Activated naive CD8-positive, alpha-beta T cell treated with anti-CD3 and anti-CD28 coated beads, Interleukin-2, amount 10 ng/mL, durations not matched to agents 7 days and 5 days (primary cell): ENCODE data around the gene DUS1L. TPM values are rescaled to one million over a fixed set of nuclear protein-coding genes. Genes with fewer than 3 reads are reported as not detected.

Experiments
- ATAC-seq: fragments of 150-1000 bp; cut with Tn5 transposase; one replicate; pipeline ENCODE4 v1.10.0; 2021; ENCODE audit warnings: low read depth, moderate library complexity
- POLR2A ChIA-PET: fragments of 350-600 bp; sonication (Branson Sonifier 250); formaldehyde crosslinking; loops from one replicate; lab custom pipeline; 2021; ENCODE audit warnings: antibody characterized with exemption; lab: Charles Lee
- DNase-seq: peaks from one replicate; pipeline ENCODE4 v3.0.0; 2021
- H3K27ac Mint-ChIP-seq: one replicate; pipeline ENCODE4 v1.8.0; 2022; ENCODE audit warnings: mild to moderate bottlenecking, mixed read lengths
- H3K27me3 Mint-ChIP-seq: one replicate; pipeline ENCODE4 v1.8.0; 2022; ENCODE audit warnings: mild to moderate bottlenecking, moderate library complexity, mixed read lengths
- H3K36me3 Mint-ChIP-seq: one replicate; pipeline ENCODE4 v1.8.0; 2021; ENCODE audit warnings: mild to moderate bottlenecking, mixed read lengths
- H3K4me1 Mint-ChIP-seq: one replicate; pipeline ENCODE4 v1.8.0; 2021; ENCODE audit warnings: mixed read lengths
- H3K4me3 Mint-ChIP-seq: one replicate; pipeline ENCODE4 v1.8.0; 2022; ENCODE audit warnings: mild to moderate bottlenecking, moderate library complexity, mixed read lengths
- H3K9me3 Mint-ChIP-seq: one replicate; pipeline ENCODE4 v1.8.0; 2021; ENCODE audit warnings: mixed read lengths
- total RNA-seq, 2 experiments: library from RNA; stranded (reverse); gene quantifications; one replicate each; pipeline ENCODE4 v1.2.3, GENCODE V29; 2021

Gene DUS1L
- total RNA-seq, 2 experiments from 2014 or later = 126 to 130 TPM

- Mint-ChIP-seq H3K27ac (peak overlapping the region; percentile 86), H3K9me3 (no peaks in the 10 kb centered on the region), H3K4me1 (peaks cover 8% of the 10 kb centered on the region), H3K36me3 (peaks cover 2% of the 10 kb centered on the region), H3K27me3 (no peaks in the 10 kb centered on the region), H3K4me3 (peak overlapping the region; percentile 86)
- ATAC-seq (no peak), DNase-seq (no peak)
- POLR2A ChIA-PET = interaction anchor here (0.8 to 1.7 kb wide), 4 partner anchors 13 to 48 kb away, joined by 3 to 8 read pairs (median 6); partner anchors contain the start of genes DCXR and FASN
These were observed 15.3 kb downstream of the DUS1L start for GRCh38 chr17:82050152-82050760.

GRCh38 chr17:82049521-82049971 lies 16.1 kb downstream of the DUS1L start:
- peaks cover 8% of the 10 kb centered on the region for H3K4me1 Mint-ChIP-seq
- POLR2A ChIA-PET = no interaction called here
- peaks cover 2% of the 10 kb centered on the region for H3K36me3 Mint-ChIP-seq
- H3K27ac Mint-ChIP-seq = no peak overlapping the region
- H3K4me3 Mint-ChIP-seq = no peak overlapping the region
- no peak for DNase-seq
- H3K9me3 Mint-ChIP-seq = no peaks in the 10 kb centered on the region
- ATAC-seq = no peak
- no peaks in the 10 kb centered on the region for H3K27me3 Mint-ChIP-seq

- H3K27me3 Mint-ChIP-seq = no peaks in the 10 kb centered on the region
- H3K36me3 Mint-ChIP-seq = peaks cover 2% of the 10 kb centered on the region
- no peak overlapping the region for H3K27ac Mint-ChIP-seq
- H3K9me3 Mint-ChIP-seq = no peaks in the 10 kb centered on the region
- ATAC-seq (no peak), DNase-seq (no peak)
- POLR2A ChIA-PET = no interaction called here
- H3K4me1 Mint-ChIP-seq = peaks cover 8% of the 10 kb centered on the region
- H3K4me3 Mint-ChIP-seq = no peak overlapping the region
These were observed 16.5 kb downstream of the DUS1L start for GRCh38 chr17:82049106-82049505.

- peaks cover 8% of the 10 kb centered on the region for H3K4me1 Mint-ChIP-seq
These were observed 17.0 kb downstream of the DUS1L start for GRCh38 chr17:82048571-82048971.

GRCh38 chr17:82047914-82048570 lies 17.6 kb downstream of the DUS1L start:
- POLR2A ChIA-PET = interaction anchor here (1.0 kb wide), 1 partner anchor 10 kb away, joined by 4 read pairs; the partner anchor contains the start of gene DCXR
- H3K4me1 Mint-ChIP-seq = peaks cover 8% of the 10 kb centered on the region

More at GRCh38 chr17:82048571-82048971, 17.0 kb downstream of the DUS1L start:
- Mint-ChIP-seq H3K36me3 (peaks cover 2% of the 10 kb centered on the region), H3K27me3 (no peaks in the 10 kb centered on the region), H3K4me3 (no peak overlapping the region), H3K9me3 (no peaks in the 10 kb centered on the region), H3K27ac (no peak overlapping the region)
- POLR2A ChIA-PET = interaction anchor here (1.0 kb wide), 1 partner anchor 11 kb away, joined by 4 read pairs; the partner anchor contains the start of gene DCXR
- DNase-seq = no peak
- no peak for ATAC-seq

GRCh38 chr17:82047379-82047778 lies 18.2 kb downstream of the DUS1L start:
- Mint-ChIP-seq H3K9me3 (no peaks in the 10 kb centered on the region), H3K27ac (no peak overlapping the region), H3K36me3 (peaks cover 2% of the 10 kb centered on the region), H3K27me3 (no peaks in the 10 kb centered on the region), H3K4me1 (peaks cover 5% of the 10 kb centered on the region), H3K4me3 (no peak overlapping the region)
- DNase-seq = no peak
- POLR2A ChIA-PET = interaction anchor here (1.0 kb wide), 1 partner anchor 10 kb away, joined by 4 read pairs; the partner anchor contains the start of gene DCXR
- ATAC-seq = no peak

More at GRCh38 chr17:82047914-82048570, 17.6 kb downstream of the DUS1L start:
- ATAC-seq = no peak
- Mint-ChIP-seq H3K36me3 (peaks cover 2% of the 10 kb centered on the region), H3K4me3 (no peak overlapping the region), H3K27me3 (no peaks in the 10 kb centered on the region), H3K9me3 (no peaks in the 10 kb centered on the region), H3K27ac (no peak overlapping the region)
- no peak for DNase-seq

GRCh38 chr17:82046903-82047302 lies 18.7 kb downstream of the DUS1L start:
- ATAC-seq = no peak

GRCh38 chr17:82045936-82046484 lies 19.6 kb downstream of the DUS1L start:
- no peaks in the 10 kb centered on the region for H3K27me3 Mint-ChIP-seq
- H3K9me3 Mint-ChIP-seq = no peaks in the 10 kb centered on the region
- peaks cover 2% of the 10 kb centered on the region for H3K36me3 Mint-ChIP-seq
- peaks cover 5% of the 10 kb centered on the region for H3K4me1 Mint-ChIP-seq
- ATAC-seq (no peak), DNase-seq (no peak)
- no peak overlapping the region for H3K27ac Mint-ChIP-seq
- H3K4me3 Mint-ChIP-seq = no peak overlapping the region
- POLR2A ChIA-PET = no interaction called here

More at GRCh38 chr17:82046903-82047302, 18.7 kb downstream of the DUS1L start:
- POLR2A ChIA-PET = no interaction called here
- Mint-ChIP-seq H3K9me3 (no peaks in the 10 kb centered on the region), H3K4me1 (peaks cover 5% of the 10 kb centered on the region), H3K4me3 (no peak overlapping the region), H3K27me3 (no peaks in the 10 kb centered on the region), H3K27ac (no peak overlapping the region), H3K36me3 (peaks cover 2% of the 10 kb centered on the region)
- DNase-seq = no peak

- no peak for ATAC-seq
These were observed 22.1 kb downstream of the DUS1L start for GRCh38 chr17:82043507-82043906.

GRCh38 chr17:82042649-82043048 lies 23.0 kb downstream of the DUS1L start:
- no peak overlapping the region for H3K27ac Mint-ChIP-seq
- H3K9me3 Mint-ChIP-seq = no peaks in the 10 kb centered on the region
- H3K36me3 Mint-ChIP-seq = peaks cover under 1% of the 10 kb centered on the region

More at GRCh38 chr17:82043507-82043906, 22.1 kb downstream of the DUS1L start:
- no peak overlapping the region for H3K4me3 Mint-ChIP-seq
- peaks cover 2% of the 10 kb centered on the region for H3K36me3 Mint-ChIP-seq
- H3K27ac Mint-ChIP-seq = no peak overlapping the region
- peaks cover 9% of the 10 kb centered on the region for H3K4me1 Mint-ChIP-seq
- DNase-seq = no peak
- no peaks in the 10 kb centered on the region for H3K27me3 Mint-ChIP-seq
- H3K9me3 Mint-ChIP-seq = no peaks in the 10 kb centered on the region
- POLR2A ChIA-PET = interaction anchor here (0.7 to 1.0 kb wide), 2 partner anchors 53 to 78 kb away, joined by 3 to 5 read pairs; no protein-coding TSS in a partner anchor

GRCh38 chr17:82041144-82041814 lies 24.3 kb downstream of the DUS1L start:
- ATAC-seq (no peak), DNase-seq (no peak)
- Mint-ChIP-seq H3K4me1 (peaks cover 12% of the 10 kb centered on the region), H3K27me3 (no peaks in the 10 kb centered on the region), H3K9me3 (no peaks in the 10 kb centered on the region), H3K27ac (no peak overlapping the region), H3K4me3 (no peak overlapping the region), H3K36me3 (no peaks in the 10 kb centered on the region)
- POLR2A ChIA-PET = interaction anchor here (0.8 to 1.7 kb wide), 2 partner anchors 18 to 188 kb away, joined by 4 read pairs; partner anchors contain the start of genes LRRC45 and SLC16A3

More at GRCh38 chr17:82042649-82043048, 23.0 kb downstream of the DUS1L start:
- no peaks in the 10 kb centered on the region for H3K27me3 Mint-ChIP-seq
- no peak overlapping the region for H3K4me3 Mint-ChIP-seq
- no peak for ATAC-seq
- POLR2A ChIA-PET = interaction anchor here (1.0 kb wide), 1 partner anchor 54 kb away, joined by 3 read pairs; no protein-coding TSS in a partner anchor
- peaks cover 13% of the 10 kb centered on the region for H3K4me1 Mint-ChIP-seq
- DNase-seq = no peak

- Mint-ChIP-seq H3K36me3 (peaks cover 7% of the 10 kb centered on the region), H3K27ac (no peak overlapping the region), H3K4me1 (peaks cover 20% of the 10 kb centered on the region), H3K27me3 (no peaks in the 10 kb centered on the region), H3K9me3 (no peaks in the 10 kb centered on the region), H3K4me3 (no peak overlapping the region)
- POLR2A ChIA-PET = no interaction called here
- DNase-seq = no peak
- ATAC-seq = no peak
These were observed 25.8 kb downstream of the DUS1L start for GRCh38 chr17:82039695-82040299.
